Measurements from ENCODE around the gene TOMM40. TPM values are rescaled to one million over a fixed set of nuclear protein-coding genes. Genes with fewer than 3 reads are reported as not detected.

The TOMM40 gene
- total RNA-seq, 1 donor from 2014 or later, result 107 TPM

DNA sequence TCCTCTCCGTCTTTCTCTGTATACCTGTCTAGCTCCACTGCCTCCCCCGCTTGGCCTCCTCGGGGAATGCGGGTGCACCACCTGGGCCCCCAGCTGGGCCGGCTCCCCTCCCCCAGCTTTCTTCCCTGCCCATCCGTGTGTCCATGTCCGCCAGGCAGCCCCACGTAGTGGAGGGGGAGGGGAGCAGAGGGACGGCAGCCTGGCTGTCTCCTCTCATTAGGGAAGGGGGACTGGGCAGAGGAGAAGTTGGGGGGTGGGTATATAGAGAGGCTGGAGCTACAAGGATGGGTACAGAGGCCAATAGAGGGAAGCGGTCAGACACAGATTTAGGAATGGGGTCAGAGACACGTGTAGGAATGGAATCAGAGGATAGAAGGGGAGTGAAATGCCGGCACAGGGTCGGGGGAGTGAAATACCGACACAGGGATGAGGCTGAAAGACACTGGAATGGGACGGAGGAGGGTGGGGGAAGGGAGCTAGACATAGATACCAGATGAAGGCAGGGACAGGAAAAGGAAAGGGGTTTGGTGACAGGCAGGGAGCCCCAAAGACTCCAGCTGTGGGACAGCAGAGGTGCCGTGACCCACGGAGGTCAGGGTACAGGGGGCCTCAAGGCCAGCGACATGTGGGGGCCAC is 42.1 kb upstream of the TOMM40 start:
- no peak overlapping the region for H2AFZ ChIP-seq (ENCODE audit: low read depth, low read length)
- H3K4me1 ChIP-seq (ENCODE audit: insufficient read depth, low read length), result peaks cover 24% of the 10 kb centered on the region
- no peak for FAIRE-seq
- H3K9me3 Mint-ChIP-seq (ENCODE audit: unreplicated experiment), result no peaks in the 10 kb centered on the region
- H3K4me3 Mint-ChIP-seq (ENCODE audit: unreplicated experiment), result peak overlapping the region; percentile 99
- peak overlapping the region; percentile 89 for H3K4me3 ChIP-seq (ENCODE audit: insufficient read depth, low read depth, low read length)
- peak overlapping the region; percentile 92 for H3K27ac ChIP-seq (ENCODE audit: low read depth, low read length)
- DNase-seq (ENCODE audit: low read depth), result no peak
- peak overlapping the region; percentile 100 for H3K27ac Mint-ChIP-seq (ENCODE audit: unreplicated experiment)
- H3K9me3 ChIP-seq (ENCODE audit: insufficient read depth, low read depth, low read length), result no peaks in the 10 kb centered on the region
- peak overlapping the region; percentile 99 for H3K9ac ChIP-seq (ENCODE audit: low read length)
- no peaks in the 10 kb centered on the region for H3K27me3 Mint-ChIP-seq (ENCODE audit: low read depth, unreplicated experiment)
- no peaks in the 10 kb centered on the region for H3K27me3 ChIP-seq (ENCODE audit: insufficient read depth, low read length)
- TF ChIP-seq, protein P1, sequence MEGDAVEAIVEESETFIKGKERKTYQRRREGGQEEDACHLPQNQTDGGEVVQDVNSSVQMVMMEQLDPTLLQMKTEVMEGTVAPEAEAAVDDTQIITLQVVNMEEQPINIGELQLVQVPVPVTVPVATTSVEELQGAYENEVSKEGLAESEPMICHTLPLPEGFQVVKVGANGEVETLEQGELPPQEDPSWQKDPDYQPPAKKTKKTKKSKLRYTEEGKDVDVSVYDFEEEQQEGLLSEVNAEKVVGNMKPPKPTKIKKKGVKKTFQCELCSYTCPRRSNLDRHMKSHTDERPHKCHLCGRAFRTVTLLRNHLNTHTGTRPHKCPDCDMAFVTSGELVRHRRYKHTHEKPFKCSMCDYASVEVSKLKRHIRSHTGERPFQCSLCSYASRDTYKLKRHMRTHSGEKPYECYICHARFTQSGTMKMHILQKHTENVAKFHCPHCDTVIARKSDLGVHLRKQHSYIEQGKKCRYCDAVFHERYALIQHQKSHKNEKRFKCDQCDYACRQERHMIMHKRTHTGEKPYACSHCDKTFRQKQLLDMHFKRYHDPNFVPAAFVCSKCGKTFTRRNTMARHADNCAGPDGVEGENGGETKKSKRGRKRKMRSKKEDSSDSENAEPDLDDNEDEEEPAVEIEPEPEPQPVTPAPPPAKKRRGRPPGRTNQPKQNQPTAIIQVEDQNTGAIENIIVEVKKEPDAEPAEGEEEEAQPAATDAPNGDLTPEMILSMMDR (IDR thresholded peaks at IDR 0.05; ENCODE audit: insufficient read depth, low read depth, low read length), result no peak
- no peak for TF ChIP-seq EZH2 (IDR thresholded peaks at IDR 0.05; ENCODE audit: insufficient read depth, low read length)
- peaks cover 78% of the 10 kb centered on the region for H3K79me2 ChIP-seq (ENCODE audit: insufficient read depth, low read length)
- H4K20me1 ChIP-seq (ENCODE audit: insufficient read depth, low read length), result peaks cover 66% of the 10 kb centered on the region
- H3K4me1 Mint-ChIP-seq (ENCODE audit: low read depth, unreplicated experiment), result peaks cover 27% of the 10 kb centered on the region
- peaks cover 18% of the 10 kb centered on the region for H3K36me3 Mint-ChIP-seq (ENCODE audit: low read depth, unreplicated experiment)
- peak overlapping the region; percentile 89 for H3K4me2 ChIP-seq (ENCODE audit: low read length)
- H3K36me3 ChIP-seq (ENCODE audit: insufficient read depth, low read length), result no peaks in the 10 kb centered on the region

- TF ChIP-seq, protein P1 (IDR thresholded peaks at IDR 0.05; ENCODE audit: insufficient read depth, low read depth, low read length), result no peak
- no peak for TF ChIP-seq EZH2 (IDR thresholded peaks at IDR 0.05; ENCODE audit: insufficient read depth, low read length)
- H3K4me3 Mint-ChIP-seq (ENCODE audit: unreplicated experiment), result no peak overlapping the region
- Histone ChIP-seq H3K27me3 (ENCODE audit: insufficient read depth, low read length) (no peaks in the 10 kb centered on the region), H3K4me2 (ENCODE audit: low read length) (no peak overlapping the region), H3K9ac (ENCODE audit: low read length) (no peak overlapping the region), H2AFZ (ENCODE audit: low read depth, low read length) (no peak overlapping the region), H4K20me1 (ENCODE audit: insufficient read depth, low read length) (peaks cover 77% of the 10 kb centered on the region), H3K9me3 (ENCODE audit: insufficient read depth, low read depth, low read length) (no peaks in the 10 kb centered on the region), H3K36me3 (ENCODE audit: insufficient read depth, low read length) (no peaks in the 10 kb centered on the region), H3K79me2 (ENCODE audit: insufficient read depth, low read length) (peaks cover 91% of the 10 kb centered on the region), H3K4me1 (ENCODE audit: insufficient read depth, low read length) (peaks cover 20% of the 10 kb centered on the region), H3K27ac (ENCODE audit: low read depth, low read length) (no peak overlapping the region), H3K4me3 (ENCODE audit: insufficient read depth, low read depth, low read length) (no peak overlapping the region)
- FAIRE-seq (no peak), DNase-seq (ENCODE audit: low read depth) (no peak)
- H3K9me3 Mint-ChIP-seq (ENCODE audit: unreplicated experiment), result no peaks in the 10 kb centered on the region
- peak overlapping the region; percentile 100 for H3K27ac Mint-ChIP-seq (ENCODE audit: unreplicated experiment)
- H3K4me1 Mint-ChIP-seq (ENCODE audit: low read depth, unreplicated experiment), result peaks cover 24% of the 10 kb centered on the region
- H3K36me3 Mint-ChIP-seq (ENCODE audit: low read depth, unreplicated experiment), result peaks cover 18% of the 10 kb centered on the region
- no peaks in the 10 kb centered on the region for H3K27me3 Mint-ChIP-seq (ENCODE audit: low read depth, unreplicated experiment)
These were observed 40.4 kb upstream of the TOMM40 start for GRCh38 chr19:44850641-44851109.

DNA sequence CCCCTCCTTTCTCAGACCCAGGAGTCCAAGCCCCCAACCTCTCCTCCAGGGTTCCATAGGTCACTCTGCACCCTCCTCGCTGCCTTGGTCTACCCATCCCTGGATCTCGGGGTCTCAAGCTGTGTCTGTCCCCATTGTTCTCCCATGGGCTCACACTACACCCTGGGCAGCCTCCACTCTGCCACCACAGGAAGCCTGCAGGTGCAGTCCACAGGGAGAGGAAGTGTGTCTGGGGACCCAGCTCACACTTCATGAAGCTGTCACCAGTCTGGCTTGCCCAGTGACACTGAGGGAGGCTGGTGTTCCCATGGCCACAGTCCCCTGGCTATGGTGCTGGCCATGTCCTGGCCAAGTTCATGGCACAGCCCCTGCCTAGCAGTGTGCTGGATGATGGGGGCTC is 39.6 kb upstream of the TOMM40 start:
- Histone ChIP-seq H2AFZ (ENCODE audit: low read depth, low read length) (no peak overlapping the region), H3K9ac (ENCODE audit: low read length) (no peak overlapping the region), H3K36me3 (ENCODE audit: insufficient read depth, low read length) (no peaks in the 10 kb centered on the region), H3K4me3 (ENCODE audit: insufficient read depth, low read depth, low read length) (no peak overlapping the region), H3K4me1 (ENCODE audit: insufficient read depth, low read length) (peaks cover 26% of the 10 kb centered on the region), H3K79me2 (ENCODE audit: insufficient read depth, low read length) (peaks cover 95% of the 10 kb centered on the region), H3K4me2 (ENCODE audit: low read length) (no peak overlapping the region), H3K27me3 (ENCODE audit: insufficient read depth, low read length) (no peaks in the 10 kb centered on the region), H3K27ac (ENCODE audit: low read depth, low read length) (no peak overlapping the region), H4K20me1 (ENCODE audit: insufficient read depth, low read length) (peaks cover 84% of the 10 kb centered on the region), H3K9me3 (ENCODE audit: insufficient read depth, low read depth, low read length) (no peaks in the 10 kb centered on the region)
- peak overlapping the region; percentile 66 for H3K4me3 Mint-ChIP-seq (ENCODE audit: unreplicated experiment)
- TF ChIP-seq, protein P1 (IDR thresholded peaks at IDR 0.05; ENCODE audit: insufficient read depth, low read depth, low read length), result no peak
- TF ChIP-seq EZH2 (IDR thresholded peaks at IDR 0.05; ENCODE audit: insufficient read depth, low read length), result no peak
- H3K4me1 Mint-ChIP-seq (ENCODE audit: low read depth, unreplicated experiment), result peaks cover 24% of the 10 kb centered on the region
- peaks cover 18% of the 10 kb centered on the region for H3K36me3 Mint-ChIP-seq (ENCODE audit: low read depth, unreplicated experiment)
- FAIRE-seq, result no peak
- DNase-seq (ENCODE audit: low read depth), result no peak
- no peaks in the 10 kb centered on the region for H3K9me3 Mint-ChIP-seq (ENCODE audit: unreplicated experiment)
- peak overlapping the region; percentile 66 for H3K27ac Mint-ChIP-seq (ENCODE audit: unreplicated experiment)
- no peaks in the 10 kb centered on the region for H3K27me3 Mint-ChIP-seq (ENCODE audit: low read depth, unreplicated experiment)

Data from astrocyte (in vitro differentiated cells and primary cell).